ENCODE data around the gene TMEM273.

Gene TMEM273

GRCh38 chr10:49135575-49136313, 52.4 kb downstream of the TMEM273 start:
- Histone ChIP-seq H3K9me3 (peaks cover 15% of the 10 kb centered on the region), H4K20me1 (no peaks in the 10 kb centered on the region), H3K27me3 (no peaks in the 10 kb centered on the region), H3K9ac (no peak overlapping the region), H3K4me1 (peaks cover 36% of the 10 kb centered on the region), H3K27ac (peak overlapping the region; percentile 47), H3K36me3 (no peaks in the 10 kb centered on the region), H3K4me3 (no peak overlapping the region), H3K4me2 (peak overlapping the region; percentile 44)
- TF ChIP-seq Cebpa-rat (IDR thresholded peaks at IDR 0.05), result no peak

DNA sequence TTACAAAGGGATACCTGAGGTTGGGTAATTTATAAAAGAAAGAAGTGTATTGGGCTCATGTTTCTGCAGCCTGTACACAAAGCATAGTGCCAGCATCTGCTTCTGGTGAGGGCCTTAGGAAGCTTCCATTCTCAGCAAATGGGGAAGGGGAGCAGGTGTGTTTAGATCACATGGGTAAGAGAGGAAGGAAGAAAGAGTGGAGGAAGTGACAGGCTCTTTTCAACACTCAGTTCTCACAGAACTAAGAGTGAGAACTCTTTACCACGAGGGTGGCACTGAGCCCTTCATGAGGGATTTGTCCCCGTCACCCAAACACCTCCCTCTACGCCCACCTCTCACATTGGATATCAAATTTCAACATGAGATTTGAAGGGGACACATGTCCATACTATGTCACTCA, 53.9 kb downstream of the TMEM273 start:
- H3K4me3 ChIP-seq, result no peak overlapping the region
- no peaks in the 10 kb centered on the region for H3K36me3 ChIP-seq
- no peak for TF ChIP-seq Cebpa-rat (IDR thresholded peaks at IDR 0.05)
- H3K27ac ChIP-seq, result no peak overlapping the region
- no peaks in the 10 kb centered on the region for H3K27me3 ChIP-seq
- no peak overlapping the region for H3K9ac ChIP-seq
- no peaks in the 10 kb centered on the region for H4K20me1 ChIP-seq
- H3K9me3 ChIP-seq, result peaks cover 15% of the 10 kb centered on the region
- H3K4me2 ChIP-seq, result peak overlapping the region; percentile 44
- peaks cover 37% of the 10 kb centered on the region for H3K4me1 ChIP-seq

DNA sequence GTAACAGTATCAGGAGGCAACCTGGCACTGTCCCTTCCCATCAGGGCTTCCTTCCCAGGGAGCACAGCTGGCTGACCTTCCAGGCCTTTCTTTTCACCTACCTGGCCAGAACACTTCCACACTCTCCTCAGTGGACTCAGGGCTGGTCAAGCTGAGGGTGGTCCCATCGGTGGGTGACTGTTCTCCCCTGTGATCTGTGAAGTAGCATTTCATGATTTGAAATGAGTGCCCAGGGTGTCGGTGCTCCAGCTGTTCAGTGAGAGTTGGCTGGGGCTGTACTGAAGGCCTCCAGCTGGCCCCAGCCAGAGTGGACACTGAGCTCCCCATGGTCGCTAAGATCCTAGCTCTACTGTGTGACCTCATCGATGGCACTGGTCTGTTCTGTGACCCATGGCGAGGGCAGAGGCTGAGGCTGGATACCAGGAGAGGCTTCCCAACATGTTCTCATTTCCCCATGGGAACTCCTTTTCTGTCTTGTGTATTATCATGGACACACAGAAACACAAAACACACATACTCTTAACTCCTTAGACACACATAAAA, 54.4 kb downstream of the TMEM273 start, which contains the start of gene FAM170B:
Gene FAM170B, minus strand, starts transcription at position 316 of the 543 bp plus-strand sequence. Its CDS starts 103 bp downstream, at position 213.
- peaks cover 31% of the 10 kb centered on the region for H3K4me1 ChIP-seq
- 0 out of 2 replicates have a peak within 1 kb of the TSS, but pooled peaks have one; percentile 1 for H3K27ac ChIP-seq
- H4K20me1 ChIP-seq, result no peaks in the 10 kb centered on the region
- no peak for TF ChIP-seq Cebpa-rat (IDR thresholded peaks at IDR 0.05)
- no peaks in the 10 kb centered on the region for H3K36me3 ChIP-seq
- H3K9me3 ChIP-seq, result peaks cover 15% of the 10 kb centered on the region
- H3K4me2 ChIP-seq, result peak within 1 kb of the TSS; percentile 44
- H3K9ac ChIP-seq, result no peak within 1 kb of the TSS
- no peaks in the 10 kb centered on the region for H3K27me3 ChIP-seq
- no peak within 1 kb of the TSS for H3K4me3 ChIP-seq

DNA sequence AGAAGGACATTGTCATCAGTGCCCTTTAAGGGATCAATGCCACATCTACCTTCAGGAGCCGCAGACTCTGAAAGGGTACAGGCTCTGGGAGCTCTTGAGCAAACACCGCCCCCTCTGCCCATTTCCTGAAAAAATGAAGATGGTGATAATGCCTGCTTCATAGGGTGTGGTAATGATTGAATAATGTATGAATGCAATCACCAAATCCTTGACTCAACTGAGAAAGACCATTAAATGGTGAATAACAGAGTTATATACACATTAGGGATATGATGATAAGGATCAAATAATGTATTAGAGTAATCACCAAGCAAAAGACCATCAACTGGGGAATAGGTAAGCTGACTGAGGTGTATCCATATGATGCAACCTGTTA, 55.8 kb downstream of the TMEM273 start:
- H3K9me3 ChIP-seq, result peaks cover 11% of the 10 kb centered on the region
- H4K20me1 ChIP-seq, result no peaks in the 10 kb centered on the region
- H3K4me1 ChIP-seq, result peaks cover 26% of the 10 kb centered on the region
- no peaks in the 10 kb centered on the region for H3K36me3 ChIP-seq
- H3K27ac ChIP-seq, result no peak overlapping the region
- H3K4me2 ChIP-seq, result no peak overlapping the region
- H3K9ac ChIP-seq, result no peak overlapping the region
- H3K4me3 ChIP-seq, result no peak overlapping the region
- no peak for TF ChIP-seq Cebpa-rat (IDR thresholded peaks at IDR 0.05)
- no peaks in the 10 kb centered on the region for H3K27me3 ChIP-seq

- Histone ChIP-seq H3K36me3 (no peaks in the 10 kb centered on the region), H4K20me1 (no peaks in the 10 kb centered on the region), H3K27ac (no peak overlapping the region), H3K9me3 (peaks cover 5% of the 10 kb centered on the region), H3K9ac (no peak overlapping the region), H3K4me3 (no peak overlapping the region), H3K4me1 (peaks cover 26% of the 10 kb centered on the region), H3K4me2 (no peak overlapping the region), H3K27me3 (no peaks in the 10 kb centered on the region)
- no peak for TF ChIP-seq Cebpa-rat (IDR thresholded peaks at IDR 0.05)
Observed at GRCh38 chr10:49131507-49132361, 56.5 kb downstream of the TMEM273 start.

DNA sequence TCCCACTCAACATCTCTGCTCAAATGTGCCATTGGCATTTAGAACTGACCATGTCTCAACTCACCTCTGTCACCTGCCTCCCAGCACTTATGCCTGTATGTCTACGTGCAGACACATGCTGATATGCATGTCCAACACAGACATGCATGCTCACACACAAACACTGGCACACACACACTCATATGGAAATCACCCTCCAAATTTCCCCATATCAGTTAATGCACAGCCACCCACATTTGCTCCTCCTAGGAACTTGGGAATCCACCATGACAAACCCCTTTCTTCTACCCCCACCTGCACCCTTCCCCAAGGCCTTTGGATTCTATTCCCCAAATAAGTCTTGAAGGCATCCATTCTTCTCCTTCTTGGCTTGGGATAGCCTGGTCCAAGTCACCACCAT, 58.8 kb downstream of the TMEM273 start:
- Histone ChIP-seq H3K9ac (no peak overlapping the region), H3K27ac (no peak overlapping the region), H3K4me1 (peaks cover 8% of the 10 kb centered on the region), H4K20me1 (no peaks in the 10 kb centered on the region), H3K4me2 (no peak overlapping the region), H3K4me3 (no peak overlapping the region), H3K27me3 (no peaks in the 10 kb centered on the region), H3K9me3 (no peaks in the 10 kb centered on the region), H3K36me3 (no peaks in the 10 kb centered on the region)
- no peak for TF ChIP-seq Cebpa-rat (IDR thresholded peaks at IDR 0.05)

DNA sequence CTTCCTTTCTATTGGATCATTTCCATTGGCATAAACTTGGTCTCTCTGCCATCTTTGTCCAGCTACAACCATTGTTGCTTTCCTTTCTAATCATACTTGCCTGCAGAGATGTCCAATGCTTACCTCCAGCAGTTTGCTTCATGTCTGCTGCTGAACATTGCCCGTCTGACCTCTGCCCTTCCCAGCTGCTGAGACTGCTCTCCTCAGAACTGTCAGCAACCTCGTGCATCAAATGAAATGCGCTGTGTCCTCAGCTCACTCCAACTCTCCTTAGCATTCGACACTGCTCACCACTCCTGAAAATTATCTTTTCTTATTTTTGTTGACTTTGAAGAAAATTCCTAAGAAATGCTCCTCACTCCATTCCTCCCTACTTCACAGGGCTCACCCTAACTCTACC, 59.3 kb downstream of the TMEM273 start:
- no peak overlapping the region for H3K4me2 ChIP-seq
- H3K9me3 ChIP-seq, result no peaks in the 10 kb centered on the region
- no peak overlapping the region for H3K4me3 ChIP-seq
- H3K36me3 ChIP-seq, result no peaks in the 10 kb centered on the region
- peaks cover 5% of the 10 kb centered on the region; the same call in 1 of the 2 replicates for H3K4me1 ChIP-seq
- H3K27ac ChIP-seq, result no peak overlapping the region
- no peak overlapping the region for H3K9ac ChIP-seq
- TF ChIP-seq Cebpa-rat (IDR thresholded peaks at IDR 0.05), result no peak
- H4K20me1 ChIP-seq, result no peaks in the 10 kb centered on the region
- no peaks in the 10 kb centered on the region for H3K27me3 ChIP-seq

- H4K20me1 ChIP-seq, result no peaks in the 10 kb centered on the region
- no peaks in the 10 kb centered on the region for H3K36me3 ChIP-seq
- H3K27me3 ChIP-seq, result no peaks in the 10 kb centered on the region
- no peak overlapping the region for H3K4me2 ChIP-seq
- H3K4me1 ChIP-seq, result no peaks in the 10 kb centered on the region
- no peak overlapping the region for H3K9ac ChIP-seq
- H3K27ac ChIP-seq, result no peak overlapping the region
- H3K9me3 ChIP-seq, result no peaks in the 10 kb centered on the region
- H3K4me3 ChIP-seq, result no peak overlapping the region
- TF ChIP-seq Cebpa-rat (IDR thresholded peaks at IDR 0.05), result no peak
Observed at GRCh38 chr10:49123981-49124950, 63.9 kb downstream of the TMEM273 start.

DNA sequence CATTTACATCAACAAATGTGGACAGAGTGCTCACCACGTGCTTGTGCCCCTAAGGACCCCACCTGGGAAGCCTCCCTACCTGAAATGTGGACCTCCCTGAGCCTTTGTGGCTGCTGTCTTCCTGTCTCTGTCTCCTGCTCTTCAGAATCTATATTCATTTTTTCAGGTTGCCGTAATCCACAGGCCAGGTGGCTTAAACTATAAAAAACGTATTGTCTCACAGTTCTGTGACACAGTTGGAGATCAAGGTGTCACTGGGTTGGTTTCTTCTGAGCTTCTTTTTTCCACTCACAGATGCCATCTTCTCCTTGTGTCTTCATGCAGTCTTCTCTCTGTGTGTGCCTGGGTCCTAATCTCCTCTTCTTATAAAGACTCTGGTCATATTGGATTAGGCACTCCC, 67.3 kb downstream of the TMEM273 start:
- no peak overlapping the region for H3K4me2 ChIP-seq
- H3K9ac ChIP-seq, result no peak overlapping the region
- peaks cover 8% of the 10 kb centered on the region for H3K4me1 ChIP-seq
- H3K9me3 ChIP-seq, result no peaks in the 10 kb centered on the region
- no peak for TF ChIP-seq Cebpa-rat (IDR thresholded peaks at IDR 0.05)
- H4K20me1 ChIP-seq, result no peaks in the 10 kb centered on the region
- H3K27me3 ChIP-seq, result peaks cover 9% of the 10 kb centered on the region
- no peaks in the 10 kb centered on the region for H3K36me3 ChIP-seq
- H3K27ac ChIP-seq, result no peak overlapping the region
- no peak overlapping the region for H3K4me3 ChIP-seq

All from BLaER1 (cell line).